Panc1 (cell line): ENCODE measurements around the gene MEP1B.
"Not testable (repeated sequence)": the region's sequence is repeated elsewhere in the genome, so short reads cannot be mapped to it uniquely, and the experiment has no call there.

Source experiments
- CTCF ChIP-seq: fragments of 450-650 bp; IDR thresholded peaks from 2 replicates; pipeline ENCODE4 v1.5.1; 2017; ENCODE audit warnings: mild to moderate bottlenecking
- POLR2AphosphoS5 ChIP-seq: IDR thresholded peaks from 2 replicates; pipeline ENCODE4 v1.6.1; 2012; ENCODE audit warnings: mild to moderate bottlenecking, low read depth, low read length, moderate library complexity
- SIN3A ChIP-seq: IDR thresholded peaks from 2 replicates; pipeline ENCODE4 v1.6.1; 2012; ENCODE audit warnings: low read depth, mild to moderate bottlenecking, low read length, moderate library complexity, borderline replicate concordance; ENCODE audit not compliant: insufficient read depth
- TCF7L2 ChIP-seq: IDR thresholded peaks from 2 replicates; pipeline ENCODE4 v1.6.1; 2011; ENCODE audit warnings: mild to moderate bottlenecking, low read depth, low read length, inconsistent platforms
- TF ChIP-seq, protein P1 (sequence below), 2 experiments: IDR thresholded peaks; 2 replicates each; pipeline ENCODE4 v1.6.1; 2011 to 2012; ENCODE audit warnings: low read depth in 2 of 2, control low read depth in 1 of 2, low read length in 1 of 2, mild to moderate bottlenecking in 1 of 2, moderate library complexity in 1 of 2; ENCODE audit not compliant: insufficient read depth in 1 of 2

GRCh38 chr18:32176745-32177144, 13.1 kb upstream of the MEP1B start:
- TF ChIP-seq, protein P1, sequence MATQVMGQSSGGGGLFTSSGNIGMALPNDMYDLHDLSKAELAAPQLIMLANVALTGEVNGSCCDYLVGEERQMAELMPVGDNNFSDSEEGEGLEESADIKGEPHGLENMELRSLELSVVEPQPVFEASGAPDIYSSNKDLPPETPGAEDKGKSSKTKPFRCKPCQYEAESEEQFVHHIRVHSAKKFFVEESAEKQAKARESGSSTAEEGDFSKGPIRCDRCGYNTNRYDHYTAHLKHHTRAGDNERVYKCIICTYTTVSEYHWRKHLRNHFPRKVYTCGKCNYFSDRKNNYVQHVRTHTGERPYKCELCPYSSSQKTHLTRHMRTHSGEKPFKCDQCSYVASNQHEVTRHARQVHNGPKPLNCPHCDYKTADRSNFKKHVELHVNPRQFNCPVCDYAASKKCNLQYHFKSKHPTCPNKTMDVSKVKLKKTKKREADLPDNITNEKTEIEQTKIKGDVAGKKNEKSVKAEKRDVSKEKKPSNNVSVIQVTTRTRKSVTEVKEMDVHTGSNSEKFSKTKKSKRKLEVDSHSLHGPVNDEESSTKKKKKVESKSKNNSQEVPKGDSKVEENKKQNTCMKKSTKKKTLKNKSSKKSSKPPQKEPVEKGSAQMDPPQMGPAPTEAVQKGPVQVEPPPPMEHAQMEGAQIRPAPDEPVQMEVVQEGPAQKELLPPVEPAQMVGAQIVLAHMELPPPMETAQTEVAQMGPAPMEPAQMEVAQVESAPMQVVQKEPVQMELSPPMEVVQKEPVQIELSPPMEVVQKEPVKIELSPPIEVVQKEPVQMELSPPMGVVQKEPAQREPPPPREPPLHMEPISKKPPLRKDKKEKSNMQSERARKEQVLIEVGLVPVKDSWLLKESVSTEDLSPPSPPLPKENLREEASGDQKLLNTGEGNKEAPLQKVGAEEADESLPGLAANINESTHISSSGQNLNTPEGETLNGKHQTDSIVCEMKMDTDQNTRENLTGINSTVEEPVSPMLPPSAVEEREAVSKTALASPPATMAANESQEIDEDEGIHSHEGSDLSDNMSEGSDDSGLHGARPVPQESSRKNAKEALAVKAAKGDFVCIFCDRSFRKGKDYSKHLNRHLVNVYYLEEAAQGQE (IDR thresholded peaks at IDR 0.05; ENCODE audit: insufficient read depth in 1 of 2, low read depth in 2 of 2, low read length in 1 of 2), result not testable (repeated sequence)
- TF ChIP-seq POLR2AphosphoS5, CTCF, TCF7L2, SIN3A: not testable (repeated sequence)
